ENCODE data around the gene EMILIN2. TPM values are rescaled to one million over a fixed set of nuclear protein-coding genes. Genes with fewer than 3 reads are reported as not detected.

EMILIN2 gene
- total and polyA plus RNA-seq, 2 donors (not counting 1 experiment from before 2014, with no cell fraction given): 2.5 to 48.2 TPM

- no peak for TF ChIP-seq CTCF (IDR thresholded peaks at IDR 0.05)
- POLR2A ChIA-PET: interaction anchor here (0.5 kb wide), 1 partner anchor 50 kb away, joined by 5 read pairs; no protein-coding TSS in a partner anchor
- Mint-ChIP-seq H3K9me3 (ENCODE audit: insufficient read depth) (no peaks in the 10 kb centered on the region), H3K4me1 (peaks cover 25% of the 10 kb centered on the region), H3K4me3 (no peak overlapping the region), H3K27ac (no peak overlapping the region), H3K27me3 (no peaks in the 10 kb centered on the region)
- no peak overlapping the region for H2AFZ ChIP-seq (ENCODE audit: insufficient read depth, low read depth, low read length, poor library complexity, severe bottlenecking)
- intact Hi-C loops (cut with micrococcal nuclease): no loop called here
- CTCF ChIA-PET: no interaction called here
- no peaks in the 10 kb centered on the region for H3K79me2 ChIP-seq (ENCODE audit: control insufficient read depth, insufficient read depth, low read length)
- WGBS (ENCODE audit: insufficient coverage): 96% methylated on average over 13 of the region's 13 CpGs
- H3K4me1 ChIP-seq (ENCODE audit: control insufficient read depth in 2 of 2, insufficient read depth in 2 of 2, low read length in 2 of 2): peaks cover 4 to 12% of the 10 kb centered on the region in 2 donors
- H3K4me2 ChIP-seq (replicated peaks; ENCODE audit: low read depth, low read length, poor library complexity, severe bottlenecking): no peak overlapping the region
- no peak overlapping the region for H3K4me3 ChIP-seq (ENCODE audit: control extremely low read depth in 1 of 5, extremely low read depth in 1 of 5, insufficient read depth in 1 of 5, low read depth in 2 of 5, low read length in 4 of 5)
- no peaks in the 10 kb centered on the region for H4K20me1 ChIP-seq (ENCODE audit: control insufficient read depth, insufficient read depth, low read length, poor library complexity, severe bottlenecking)
- H3K9ac ChIP-seq (ENCODE audit: low read length): no peak overlapping the region
- H3K9me3 ChIP-seq (ENCODE audit: control extremely low read depth in 1 of 3, control insufficient read depth in 2 of 3, insufficient read depth in 1 of 3, low read length in 2 of 3): peaks cover 0 to 2% (median 0%) of the 10 kb centered on the region in 3 donors
- peaks cover 0 to 2% (median under 1%) of the 10 kb centered on the region in 4 experiments for H3K27me3 ChIP-seq (replicated peaks in 1 of 4; ENCODE audit: control extremely low read depth in 1 of 4, control insufficient read depth in 3 of 4, insufficient read depth in 4 of 4, low read length in 3 of 4)
- DNase-seq: no peak
- ATAC-seq (ENCODE audit: low read depth): no peak
- H3K27ac ChIP-seq (ENCODE audit: low read length in 2 of 2): no peak overlapping the region
- peaks cover 0 to 12% of the 10 kb centered on the region in 2 experiments for H3K36me3 ChIP-seq (replicated peaks in 1 of 2; ENCODE audit: control extremely low read depth in 1 of 2, control insufficient read depth in 1 of 2, extremely low read depth in 1 of 2, insufficient read depth in 2 of 2, low read length in 1 of 2)
Measured at GRCh38 chr18:2910751-2911425, 64.1 kb downstream of the EMILIN2 start.

GRCh38 chr18:2911533-2911932 is 64.7 kb downstream of the EMILIN2 start:
- H3K4me1 Mint-ChIP-seq: peaks cover 31% of the 10 kb centered on the region
- Histone ChIP-seq H3K27ac (ENCODE audit: low read length in 2 of 2) (no peak overlapping the region), H3K79me2 (ENCODE audit: control insufficient read depth, insufficient read depth, low read length) (no peaks in the 10 kb centered on the region), H3K9ac (ENCODE audit: low read length) (no peak overlapping the region), H3K36me3 (replicated peaks in 1 of 2; ENCODE audit: control extremely low read depth in 1 of 2, control insufficient read depth in 1 of 2, extremely low read depth in 1 of 2, insufficient read depth in 2 of 2, low read length in 1 of 2) (peaks cover 0 to 16% of the 10 kb centered on the region in 2 experiments), H2AFZ (ENCODE audit: insufficient read depth, low read depth, low read length, poor library complexity, severe bottlenecking) (no peak overlapping the region), H3K4me3 (ENCODE audit: control extremely low read depth in 1 of 5, extremely low read depth in 1 of 5, insufficient read depth in 1 of 5, low read depth in 2 of 5, low read length in 4 of 5) (no peak overlapping the region), H3K9me3 (ENCODE audit: control extremely low read depth in 1 of 3, control insufficient read depth in 2 of 3, insufficient read depth in 1 of 3, low read length in 2 of 3) (no peaks in the 10 kb centered on the region), H3K27me3 (replicated peaks in 1 of 4; ENCODE audit: control extremely low read depth in 1 of 4, control insufficient read depth in 3 of 4, insufficient read depth in 4 of 4, low read length in 3 of 4) (no peaks in the 10 kb centered on the region), H3K4me2 (replicated peaks; ENCODE audit: low read depth, low read length, poor library complexity, severe bottlenecking) (no peak overlapping the region), H3K4me1 (ENCODE audit: control insufficient read depth in 2 of 2, insufficient read depth in 2 of 2, low read length in 2 of 2) (peaks cover 8 to 14% of the 10 kb centered on the region in 2 donors), H4K20me1 (ENCODE audit: control insufficient read depth, insufficient read depth, low read length, poor library complexity, severe bottlenecking) (no peaks in the 10 kb centered on the region)
- no peaks in the 10 kb centered on the region for H3K9me3 Mint-ChIP-seq (ENCODE audit: insufficient read depth)
- H3K4me3 Mint-ChIP-seq: no peak overlapping the region
- intact Hi-C loops (cut with micrococcal nuclease): no loop called here
- no peak overlapping the region for H3K27ac Mint-ChIP-seq
- ATAC-seq (ENCODE audit: low read depth) (no peak), DNase-seq (no peak)
- 96% methylated on average over 4 of the region's 4 CpGs for WGBS (ENCODE audit: insufficient coverage)
- ChIA-PET CTCF (no interaction called here), POLR2A (interaction anchor here (0.5 kb wide), 1 partner anchor 49 kb away, joined by 5 read pairs; no protein-coding TSS in a partner anchor)
- TF ChIP-seq CTCF (IDR thresholded peaks at IDR 0.05) (no peak), EZH2 (IDR thresholded peaks at IDR 0.05; ENCODE audit: borderline replicate concordance, insufficient read depth, low read depth, low read length, poor library complexity, severe bottlenecking) (no peak)
- H3K27me3 Mint-ChIP-seq: no peaks in the 10 kb centered on the region
